ENCODE results near the gene BRPF1. TPM values are rescaled to one million over a fixed set of nuclear protein-coding genes. Genes with fewer than 3 reads are reported as not detected.

BRPF1 gene
- total RNA-seq, 1 donor from 2014 or later = 19.5 TPM

DNA sequence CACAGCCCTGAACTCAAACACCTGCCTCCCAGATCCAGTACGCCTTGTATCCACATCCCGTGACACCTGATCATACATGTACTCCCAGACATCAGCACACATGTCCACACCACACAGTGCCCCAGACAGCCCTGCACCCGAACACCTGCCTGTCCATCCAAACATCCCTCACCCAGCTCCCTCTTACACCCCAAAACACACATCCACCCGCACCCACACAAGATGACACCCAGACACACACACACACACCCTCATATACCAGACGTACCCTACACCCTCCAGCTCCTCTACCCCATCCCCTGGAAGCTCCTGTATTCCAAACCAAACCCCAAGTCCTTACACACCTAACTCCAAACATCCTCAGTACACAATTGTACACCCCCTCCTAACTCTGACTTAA is 37.5 kb downstream of the BRPF1 start:
- Histone ChIP-seq H3K4me3 (ENCODE audit: insufficient read depth, low read depth, low read length) (peak overlapping the region; percentile 58), H2AFZ (ENCODE audit: low read depth, low read length) (peak overlapping the region; percentile 86), H3K27me3 (ENCODE audit: insufficient read depth, low read length) (no peaks in the 10 kb centered on the region), H3K4me2 (ENCODE audit: low read length) (peak overlapping the region; percentile 97), H3K9ac (ENCODE audit: low read length) (peak overlapping the region; percentile 75), H3K27ac (ENCODE audit: low read depth, low read length) (no peak overlapping the region), H3K9me3 (ENCODE audit: insufficient read depth, low read depth, low read length) (no peaks in the 10 kb centered on the region), H3K79me2 (ENCODE audit: insufficient read depth, low read length) (peaks cover 6% of the 10 kb centered on the region), H4K20me1 (ENCODE audit: insufficient read depth, low read length) (peaks cover 11% of the 10 kb centered on the region), H3K36me3 (ENCODE audit: insufficient read depth, low read length) (no peaks in the 10 kb centered on the region), H3K4me1 (ENCODE audit: insufficient read depth, low read length) (peaks cover 7% of the 10 kb centered on the region)
- H3K27ac Mint-ChIP-seq (ENCODE audit: unreplicated experiment) = no peak overlapping the region
- DNase-seq (ENCODE audit: low read depth) = no peak
- no peak for TF ChIP-seq EZH2 (IDR thresholded peaks at IDR 0.05; ENCODE audit: insufficient read depth, low read length)
- TF ChIP-seq, protein P1, sequence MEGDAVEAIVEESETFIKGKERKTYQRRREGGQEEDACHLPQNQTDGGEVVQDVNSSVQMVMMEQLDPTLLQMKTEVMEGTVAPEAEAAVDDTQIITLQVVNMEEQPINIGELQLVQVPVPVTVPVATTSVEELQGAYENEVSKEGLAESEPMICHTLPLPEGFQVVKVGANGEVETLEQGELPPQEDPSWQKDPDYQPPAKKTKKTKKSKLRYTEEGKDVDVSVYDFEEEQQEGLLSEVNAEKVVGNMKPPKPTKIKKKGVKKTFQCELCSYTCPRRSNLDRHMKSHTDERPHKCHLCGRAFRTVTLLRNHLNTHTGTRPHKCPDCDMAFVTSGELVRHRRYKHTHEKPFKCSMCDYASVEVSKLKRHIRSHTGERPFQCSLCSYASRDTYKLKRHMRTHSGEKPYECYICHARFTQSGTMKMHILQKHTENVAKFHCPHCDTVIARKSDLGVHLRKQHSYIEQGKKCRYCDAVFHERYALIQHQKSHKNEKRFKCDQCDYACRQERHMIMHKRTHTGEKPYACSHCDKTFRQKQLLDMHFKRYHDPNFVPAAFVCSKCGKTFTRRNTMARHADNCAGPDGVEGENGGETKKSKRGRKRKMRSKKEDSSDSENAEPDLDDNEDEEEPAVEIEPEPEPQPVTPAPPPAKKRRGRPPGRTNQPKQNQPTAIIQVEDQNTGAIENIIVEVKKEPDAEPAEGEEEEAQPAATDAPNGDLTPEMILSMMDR (IDR thresholded peaks at IDR 0.05; ENCODE audit: insufficient read depth, low read depth, low read length) = no peak
- H3K4me3 Mint-ChIP-seq (ENCODE audit: unreplicated experiment) = peak overlapping the region; percentile 82
- peaks cover 6% of the 10 kb centered on the region for H3K4me1 Mint-ChIP-seq (ENCODE audit: low read depth, unreplicated experiment)
- H3K9me3 Mint-ChIP-seq (ENCODE audit: unreplicated experiment) = no peaks in the 10 kb centered on the region
- FAIRE-seq = no peak
- peaks cover 11% of the 10 kb centered on the region for H3K36me3 Mint-ChIP-seq (ENCODE audit: low read depth, unreplicated experiment)
- H3K27me3 Mint-ChIP-seq (ENCODE audit: low read depth, unreplicated experiment) = peaks cover 14% of the 10 kb centered on the region

DNA sequence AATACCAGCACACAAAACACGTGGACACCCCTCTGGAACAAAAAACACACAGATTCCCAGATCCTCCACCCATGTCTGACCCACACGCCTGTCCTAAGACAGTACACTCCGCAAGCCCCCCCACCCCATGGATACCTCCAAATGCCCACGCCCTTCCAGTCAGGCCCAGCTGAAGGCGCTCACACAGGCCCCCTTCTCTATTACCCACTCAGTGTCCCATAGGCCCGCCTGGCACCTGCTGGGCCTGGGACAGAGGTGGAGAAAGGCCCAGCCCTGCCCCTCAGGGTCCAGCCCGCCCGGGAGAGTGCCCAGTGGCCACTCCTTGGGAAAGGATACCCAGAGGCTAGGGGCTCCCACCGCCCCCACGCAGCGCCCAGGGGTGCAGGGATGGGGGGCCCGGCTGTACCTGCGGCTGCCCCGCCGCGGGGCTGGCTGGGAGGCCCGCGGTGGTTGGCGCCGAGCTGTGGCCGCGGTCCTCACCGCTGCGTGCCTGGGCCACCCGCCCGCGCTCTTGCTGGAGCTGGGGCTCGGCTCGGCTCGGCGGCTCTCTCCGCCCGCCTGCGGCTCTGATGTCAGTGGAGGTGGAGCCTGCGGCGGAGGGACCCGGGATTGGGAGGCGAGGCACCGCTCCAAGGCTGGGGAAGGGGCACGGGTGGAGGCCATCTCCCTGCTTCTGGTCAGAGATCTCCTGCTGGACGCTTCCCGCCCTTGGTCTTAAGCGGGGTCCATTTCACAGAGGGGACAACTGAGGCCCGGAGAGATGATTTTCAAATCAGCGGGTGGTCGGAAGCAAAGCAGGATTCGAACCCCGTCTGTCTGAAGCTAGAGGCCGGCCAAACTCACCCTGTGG is 38.1 kb downstream of the BRPF1 start, which contains the start of gene CAMK1:
Gene CAMK1, minus strand, starts transcription at position 522 of the 850 bp plus-strand sequence. CDS start 2,198 bp downstream, outside the sequence.
- H3K4me1 Mint-ChIP-seq (ENCODE audit: low read depth, unreplicated experiment) = peaks cover 6% of the 10 kb centered on the region
- no peak for FAIRE-seq

More for the DNA sequence above, 38.1 kb downstream of the BRPF1 start, which contains the start of gene CAMK1:
- no peaks in the 10 kb centered on the region for H3K36me3 ChIP-seq (ENCODE audit: insufficient read depth, low read length)
- H4K20me1 ChIP-seq (ENCODE audit: insufficient read depth, low read length) = peaks cover 11% of the 10 kb centered on the region
- no peak within 1 kb of the TSS for H3K27ac ChIP-seq (ENCODE audit: low read depth, low read length)
- no peak within 1 kb of the TSS for H3K27ac Mint-ChIP-seq (ENCODE audit: unreplicated experiment)
- H2AFZ ChIP-seq (ENCODE audit: low read depth, low read length) = peak within 1 kb of the TSS; percentile 86
- H3K4me1 ChIP-seq (ENCODE audit: insufficient read depth, low read length) = peaks cover 7% of the 10 kb centered on the region
- H3K9ac ChIP-seq (ENCODE audit: low read length) = peak within 1 kb of the TSS; percentile 75
- peaks cover 11% of the 10 kb centered on the region for H3K36me3 Mint-ChIP-seq (ENCODE audit: low read depth, unreplicated experiment)
- no peaks in the 10 kb centered on the region for H3K9me3 Mint-ChIP-seq (ENCODE audit: unreplicated experiment)
- TF ChIP-seq, protein P1 (IDR thresholded peaks at IDR 0.05; ENCODE audit: insufficient read depth, low read depth, low read length) = no peak
- TF ChIP-seq EZH2 (IDR thresholded peaks at IDR 0.05; ENCODE audit: insufficient read depth, low read length) = no peak
- no peaks in the 10 kb centered on the region for H3K9me3 ChIP-seq (ENCODE audit: insufficient read depth, low read depth, low read length)
- H3K4me3 Mint-ChIP-seq (ENCODE audit: unreplicated experiment) = peak within 1 kb of the TSS; percentile 82
- no peaks in the 10 kb centered on the region for H3K27me3 ChIP-seq (ENCODE audit: insufficient read depth, low read length)
- peaks cover 6% of the 10 kb centered on the region for H3K79me2 ChIP-seq (ENCODE audit: insufficient read depth, low read length)
- peaks cover 14% of the 10 kb centered on the region for H3K27me3 Mint-ChIP-seq (ENCODE audit: low read depth, unreplicated experiment)
- peak; percentile 50 for DNase-seq (ENCODE audit: low read depth)
- H3K4me2 ChIP-seq (ENCODE audit: low read length) = peak within 1 kb of the TSS; percentile 97
- H3K4me3 ChIP-seq (ENCODE audit: insufficient read depth, low read depth, low read length) = peak within 1 kb of the TSS; percentile 58

Measured in astrocyte (in vitro differentiated cells and primary cell).